Lower leg skin (tissue), 3 donors: ENCODE measurements around the gene OSBPL3.

Source experiments
- CTCF ChIP-seq, 3 donors: fragments of 450-650 bp; IDR thresholded peaks; one replicate each; pipeline ENCODE4 v1.5.1; 2016; ENCODE audit warnings: antibody characterized with exemption in 3 of 3, mild to moderate bottlenecking in 3 of 3, moderate library complexity in 2 of 3
- POLR2A ChIP-seq, 2 donors: fragments of 450-650 bp; IDR thresholded peaks; one replicate each; pipeline ENCODE4 v1.6.1; 2016 to 2017; ENCODE audit warnings: antibody characterized with exemption in 2 of 2, mild to moderate bottlenecking in 1 of 2, moderate library complexity in 1 of 2

GRCh38 chr7:24827589-24827988, 152.4 kb downstream of the OSBPL3 start:
- TF ChIP-seq CTCF (IDR thresholded peaks at IDR 0.05) (no peak), POLR2A (IDR thresholded peaks at IDR 0.05) (no peak)
